Astrocyte of the spinal cord (primary cell): ENCODE results near the gene PMP22.
A peak's percentile ranks its signal among the peaks of the same experiment; 100 is the strongest.

ENCODE experiments used
- DNase-seq: peaks from one replicate; pipeline ENCODE4 v3.0.0; 2011; ENCODE audit warnings: low read depth, low spot score
- H3K4me3 ChIP-seq: 2 replicates; pipeline ENCODE4 v1.5.1; 2011; ENCODE audit warnings: low read depth, mild to moderate bottlenecking, low read length, moderate library complexity
- in situ Hi-C: cut with HindIII; loops from 2 replicates; pipeline ENCODE4 v1.10.0; 2017; ENCODE audit warnings: low sequenced_read_pairs
- TF ChIP-seq, protein P1 (sequence below): IDR thresholded peaks from 2 replicates; pipeline ENCODE4 v1.5.1; 2012; ENCODE audit warnings: low read depth, mild to moderate bottlenecking, low read length, inconsistent platforms

The PMP22 gene

DNA sequence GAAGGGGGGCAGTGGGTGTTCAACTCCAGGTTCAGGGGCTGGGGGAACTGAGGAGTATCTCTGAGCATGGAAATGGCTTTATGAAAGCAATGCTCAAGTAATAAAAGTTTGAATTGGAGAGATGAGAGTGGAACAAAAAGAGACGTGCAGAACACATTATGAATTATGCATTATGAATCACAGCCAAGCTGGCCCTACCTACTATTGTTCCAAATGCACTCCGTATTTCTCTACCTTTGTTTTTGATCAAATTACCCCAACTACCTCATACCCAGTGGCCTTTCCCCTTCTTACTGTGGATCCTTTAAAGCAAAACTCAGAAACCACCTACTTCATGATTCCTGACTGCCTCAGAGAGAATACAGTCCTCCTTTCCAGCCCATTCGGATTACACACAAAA is 38.1 kb upstream of the PMP22 start:
- no peak for DNase-seq
- no peak overlapping the region for H3K4me3 ChIP-seq
- TF ChIP-seq, protein P1, sequence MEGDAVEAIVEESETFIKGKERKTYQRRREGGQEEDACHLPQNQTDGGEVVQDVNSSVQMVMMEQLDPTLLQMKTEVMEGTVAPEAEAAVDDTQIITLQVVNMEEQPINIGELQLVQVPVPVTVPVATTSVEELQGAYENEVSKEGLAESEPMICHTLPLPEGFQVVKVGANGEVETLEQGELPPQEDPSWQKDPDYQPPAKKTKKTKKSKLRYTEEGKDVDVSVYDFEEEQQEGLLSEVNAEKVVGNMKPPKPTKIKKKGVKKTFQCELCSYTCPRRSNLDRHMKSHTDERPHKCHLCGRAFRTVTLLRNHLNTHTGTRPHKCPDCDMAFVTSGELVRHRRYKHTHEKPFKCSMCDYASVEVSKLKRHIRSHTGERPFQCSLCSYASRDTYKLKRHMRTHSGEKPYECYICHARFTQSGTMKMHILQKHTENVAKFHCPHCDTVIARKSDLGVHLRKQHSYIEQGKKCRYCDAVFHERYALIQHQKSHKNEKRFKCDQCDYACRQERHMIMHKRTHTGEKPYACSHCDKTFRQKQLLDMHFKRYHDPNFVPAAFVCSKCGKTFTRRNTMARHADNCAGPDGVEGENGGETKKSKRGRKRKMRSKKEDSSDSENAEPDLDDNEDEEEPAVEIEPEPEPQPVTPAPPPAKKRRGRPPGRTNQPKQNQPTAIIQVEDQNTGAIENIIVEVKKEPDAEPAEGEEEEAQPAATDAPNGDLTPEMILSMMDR = no peak
- in situ Hi-C loops = no loop called here

GRCh38 chr17:15301845-15302244 is 36.7 kb upstream of the PMP22 start:
- TF ChIP-seq, protein P1 = no peak
- no peak overlapping the region for H3K4me3 ChIP-seq
- no peak for DNase-seq
- in situ Hi-C loops = no loop called here

GRCh38 chr17:15298176-15298575 is 33.0 kb upstream of the PMP22 start:
- TF ChIP-seq, protein P1 = no peak
- DNase-seq = peak; percentile 29
- no peak overlapping the region for H3K4me3 ChIP-seq
- in situ Hi-C loops = no loop called here

DNA sequence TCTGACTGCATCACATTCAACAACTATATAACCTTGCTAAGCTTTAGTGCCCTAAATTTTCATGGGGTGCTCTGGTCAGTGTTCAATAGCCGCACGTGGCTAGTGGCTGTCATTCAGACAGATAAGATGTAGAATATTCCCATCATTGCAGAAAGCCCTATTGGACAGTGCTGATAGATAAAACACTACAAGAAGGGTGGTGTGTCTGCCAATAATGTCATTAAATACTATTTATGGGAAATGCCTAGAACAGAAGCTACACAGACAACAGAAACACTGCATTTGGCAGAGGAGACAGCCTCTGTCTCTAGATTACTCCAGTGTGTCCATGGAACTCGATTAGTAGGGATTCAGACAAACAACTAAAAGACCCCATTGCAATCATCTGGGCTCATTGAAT is 28.4 kb upstream of the PMP22 start:
- in situ Hi-C loops = no loop called here
- DNase-seq = no peak
- TF ChIP-seq, protein P1 = no peak
- H3K4me3 ChIP-seq = no peak overlapping the region

GRCh38 chr17:15291674-15292361 is 26.7 kb upstream of the PMP22 start:
- peak; percentile 64 for DNase-seq
- TF ChIP-seq, protein P1 = no peak
- in situ Hi-C loops = no loop called here
- H3K4me3 ChIP-seq = no peak overlapping the region

- in situ Hi-C loops = no loop called here
- no peak overlapping the region for H3K4me3 ChIP-seq
- no peak for DNase-seq
- TF ChIP-seq, protein P1 = no peak
Observed at GRCh38 chr17:15290605-15291004, 25.5 kb upstream of the PMP22 start.
